KOPT-K1 (cell line): ENCODE results near the gene PCDH9.

Experiments used
- H3K27ac ChIP-seq: fragments of 200-600 bp; sonication (generic); 2 replicates; pipeline ENCODE4 v1.5.1; 2016; ENCODE audit warnings: antibody characterized with exemption, mild to moderate bottlenecking, low read depth, low read length; ENCODE audit not compliant: poor library complexity, severe bottlenecking
- H3K36me3 ChIP-seq: fragments of 200-600 bp; sonication (generic); 2 replicates; pipeline ENCODE4 v1.5.1; 2017; ENCODE audit warnings: antibody characterized with exemption, mild to moderate bottlenecking, low read length, moderate library complexity; ENCODE audit not compliant: insufficient read depth
- H3K9me3 ChIP-seq: fragments of 200-600 bp; sonication (generic); 2 replicates; pipeline ENCODE4 v1.5.1; 2017; ENCODE audit warnings: antibody characterized with exemption, low read length, mild to moderate bottlenecking; ENCODE audit not compliant: insufficient read depth, poor library complexity, severe bottlenecking

The PCDH9 gene

GRCh38 chr13:66440938-66441337 is 789.2 kb downstream of the PCDH9 start:
- H3K36me3 ChIP-seq, result no peaks in the 10 kb centered on the region
- H3K27ac ChIP-seq, result no peak overlapping the region
- H3K9me3 ChIP-seq, result no peaks in the 10 kb centered on the region

- Histone ChIP-seq H3K9me3 (no peaks in the 10 kb centered on the region), H3K27ac (no peak overlapping the region), H3K36me3 (no peaks in the 10 kb centered on the region)
Observed at GRCh38 chr13:66430728-66431127, 799.4 kb downstream of the PCDH9 start.

- no peaks in the 10 kb centered on the region for H3K9me3 ChIP-seq
- H3K36me3 ChIP-seq, result no peaks in the 10 kb centered on the region
- no peak overlapping the region for H3K27ac ChIP-seq
Observed at GRCh38 chr13:66430269-66430668, 799.9 kb downstream of the PCDH9 start.

DNA sequence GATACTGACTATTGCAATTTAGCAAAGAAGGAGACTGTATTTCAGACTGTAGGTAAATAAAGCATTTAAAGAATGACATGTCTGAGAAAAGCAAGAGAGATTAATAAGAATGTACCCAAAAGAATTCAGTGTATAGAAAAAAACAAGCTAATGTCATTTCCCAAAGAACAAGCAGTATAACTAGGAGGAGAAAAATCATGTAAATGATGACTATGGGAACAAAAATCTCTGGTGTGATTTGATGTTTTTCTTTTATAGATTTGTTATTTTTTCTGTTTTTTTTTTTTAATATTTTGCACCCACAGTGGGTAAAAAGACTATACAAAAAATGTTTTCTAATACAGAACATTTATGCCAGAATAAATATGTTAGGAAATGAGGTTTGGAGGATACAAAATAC is 801.0 kb downstream of the PCDH9 start:
- Histone ChIP-seq H3K9me3 (no peaks in the 10 kb centered on the region), H3K36me3 (no peaks in the 10 kb centered on the region), H3K27ac (no peak overlapping the region)

DNA sequence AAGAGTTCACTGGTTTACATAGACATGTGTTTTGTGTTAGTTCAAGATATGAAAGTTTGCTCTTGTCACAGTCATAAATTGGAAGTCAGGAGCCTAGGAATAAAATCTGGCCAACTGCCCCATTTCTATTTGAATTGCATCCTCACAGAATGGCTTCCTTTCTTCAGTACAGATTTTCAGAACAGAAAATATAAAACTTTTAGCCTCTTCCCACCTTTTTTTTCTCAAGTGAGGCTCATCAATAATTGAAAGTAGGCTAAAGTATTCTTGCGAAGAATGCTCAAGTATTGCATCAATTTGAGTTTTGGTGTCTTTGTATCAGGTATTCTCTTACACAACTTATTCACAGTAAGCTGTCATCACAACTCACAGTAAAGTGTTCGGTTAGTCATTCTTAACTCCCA is 802.7 kb downstream of the PCDH9 start:
- H3K36me3 ChIP-seq, result no peaks in the 10 kb centered on the region
- no peaks in the 10 kb centered on the region for H3K9me3 ChIP-seq
- H3K27ac ChIP-seq, result no peak overlapping the region

DNA sequence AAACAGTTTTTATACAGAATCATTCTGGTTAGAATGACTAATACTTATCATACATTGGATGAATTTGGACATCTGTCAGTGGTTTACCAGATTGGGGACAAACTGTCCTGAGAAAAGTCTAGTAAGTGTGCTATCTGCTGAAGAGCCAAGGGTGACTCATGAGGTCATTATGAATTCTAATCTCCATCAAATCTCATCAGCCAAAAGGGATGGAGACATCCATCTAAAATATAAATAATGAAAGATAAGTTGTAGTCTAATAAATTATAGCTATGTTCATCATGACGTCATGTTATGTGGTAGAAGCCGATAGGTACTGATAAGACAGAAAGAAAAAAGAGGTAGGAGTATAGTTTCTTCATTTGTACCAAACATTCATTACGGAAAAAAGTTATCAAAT is 804.4 kb downstream of the PCDH9 start:
- Histone ChIP-seq H3K36me3 (no peaks in the 10 kb centered on the region), H3K27ac (no peak overlapping the region), H3K9me3 (no peaks in the 10 kb centered on the region)

- no peaks in the 10 kb centered on the region for H3K9me3 ChIP-seq
- no peak overlapping the region for H3K27ac ChIP-seq
- H3K36me3 ChIP-seq, result no peaks in the 10 kb centered on the region
Observed at GRCh38 chr13:66424422-66424821, 805.7 kb downstream of the PCDH9 start.

DNA sequence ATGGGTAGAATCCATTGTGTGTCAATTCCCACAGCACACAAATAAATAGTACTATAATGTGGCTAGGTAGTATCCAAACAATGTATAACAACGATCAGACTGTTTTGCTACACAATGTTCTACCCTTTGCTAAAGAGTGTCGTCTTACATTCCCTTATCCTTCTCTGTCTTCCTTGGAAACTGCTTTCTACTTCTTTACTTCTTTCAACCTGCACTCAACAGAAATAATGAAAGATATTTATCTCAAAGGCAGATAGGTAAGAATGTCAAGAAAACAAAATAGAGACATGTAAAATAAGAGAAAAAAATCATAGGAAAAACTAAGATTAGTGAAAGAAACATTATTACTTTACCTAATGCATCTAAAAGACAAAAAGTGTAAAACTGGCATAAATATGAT is 814.7 kb downstream of the PCDH9 start:
- Histone ChIP-seq H3K27ac (no peak overlapping the region), H3K9me3 (no peaks in the 10 kb centered on the region), H3K36me3 (no peaks in the 10 kb centered on the region)

DNA sequence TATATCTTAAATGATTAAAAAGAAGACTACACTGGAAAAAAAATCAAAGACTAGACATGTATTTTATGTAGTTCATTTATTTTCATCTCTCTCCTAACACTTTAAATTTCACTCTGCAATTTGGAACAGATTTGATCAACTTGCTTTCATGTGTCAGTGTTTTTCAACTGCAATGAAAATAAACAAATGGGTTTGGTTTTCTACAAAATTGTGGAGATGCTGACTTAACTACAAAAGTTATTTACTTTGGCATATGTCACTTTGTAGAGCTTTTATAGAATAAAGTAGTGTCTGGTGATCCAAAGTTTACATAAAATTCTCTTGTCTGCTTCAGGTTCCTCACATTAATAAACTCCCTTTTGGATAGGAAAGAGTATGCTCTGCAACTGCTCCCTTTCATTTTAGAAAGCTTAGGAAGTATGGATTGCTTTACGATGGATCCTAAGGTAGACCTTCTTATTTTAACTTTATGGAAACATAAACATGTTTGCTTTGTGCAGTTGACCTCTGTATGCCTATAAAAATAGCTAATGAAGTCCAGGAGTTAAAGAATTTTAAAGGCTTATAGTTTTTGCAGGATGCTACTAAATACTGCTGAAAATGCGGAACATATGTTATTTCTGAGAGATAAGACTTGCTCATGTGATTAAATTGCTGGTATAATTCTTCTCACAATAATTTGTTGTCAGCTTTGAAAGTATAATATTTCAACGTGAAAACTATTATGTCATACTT is 815.9 kb downstream of the PCDH9 start:
- H3K9me3 ChIP-seq, result no peaks in the 10 kb centered on the region
- H3K36me3 ChIP-seq, result no peaks in the 10 kb centered on the region
- H3K27ac ChIP-seq, result no peak overlapping the region

DNA sequence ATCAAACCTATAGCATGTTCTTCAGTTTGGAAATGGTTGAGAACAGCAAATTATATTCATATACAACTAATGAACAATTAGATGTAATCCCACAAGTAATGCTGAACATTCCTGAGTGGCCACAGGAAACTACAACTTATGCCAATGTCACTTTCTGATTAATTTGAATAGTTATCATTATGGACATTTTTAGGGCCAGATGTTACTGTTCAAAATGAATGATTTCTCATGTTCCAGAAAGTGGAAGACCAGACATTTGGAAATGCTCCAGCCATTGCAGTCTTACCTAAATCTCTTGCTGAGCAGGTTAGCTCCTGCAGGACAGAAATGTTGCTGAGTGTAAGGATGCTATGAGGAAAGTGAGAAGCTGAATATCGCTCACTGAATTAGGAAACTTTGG is 819.8 kb downstream of the PCDH9 start:
- H3K27ac ChIP-seq, result no peak overlapping the region
- H3K36me3 ChIP-seq, result no peaks in the 10 kb centered on the region
- no peaks in the 10 kb centered on the region for H3K9me3 ChIP-seq

DNA sequence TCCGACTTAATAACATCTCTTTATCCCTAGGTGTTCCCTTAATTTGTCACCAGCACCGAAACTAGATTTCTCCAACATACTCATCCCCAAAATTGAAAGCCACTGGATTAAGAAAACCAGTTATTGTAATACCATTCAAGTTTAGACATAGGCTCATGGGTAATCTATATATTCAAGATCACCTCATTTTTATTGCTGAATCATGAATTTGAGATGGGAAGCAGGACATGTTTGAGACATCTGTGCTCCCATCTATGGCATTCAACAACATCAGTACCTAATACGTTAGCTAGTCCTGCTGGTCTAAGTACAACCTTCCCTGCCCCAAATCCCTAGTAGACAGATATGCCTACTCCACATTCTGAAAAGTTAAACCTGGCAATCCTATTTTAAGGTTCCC is 820.6 kb downstream of the PCDH9 start:
- H3K27ac ChIP-seq, result no peak overlapping the region
- no peaks in the 10 kb centered on the region for H3K36me3 ChIP-seq
- no peaks in the 10 kb centered on the region for H3K9me3 ChIP-seq

DNA sequence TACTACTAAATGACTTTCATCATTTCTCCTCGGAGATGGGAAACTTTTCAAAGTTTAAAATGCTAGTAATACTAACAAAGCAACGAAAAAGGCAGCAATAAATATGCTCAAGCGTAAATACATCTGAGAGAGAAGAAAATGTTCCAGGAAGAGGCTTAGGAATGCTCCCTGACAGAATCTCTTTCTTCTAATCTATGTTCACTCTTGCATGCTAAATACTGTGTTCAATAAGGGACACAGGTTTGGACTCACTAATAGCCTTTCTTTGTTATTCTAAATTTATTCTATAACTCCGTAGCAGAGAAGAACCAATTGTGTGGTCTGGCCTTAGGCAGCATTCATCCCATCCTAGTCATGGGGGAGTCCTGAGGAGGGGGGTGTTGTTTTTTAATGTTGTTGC is 823.0 kb downstream of the PCDH9 start:
- no peaks in the 10 kb centered on the region for H3K36me3 ChIP-seq
- H3K9me3 ChIP-seq, result no peaks in the 10 kb centered on the region
- no peak overlapping the region for H3K27ac ChIP-seq

DNA sequence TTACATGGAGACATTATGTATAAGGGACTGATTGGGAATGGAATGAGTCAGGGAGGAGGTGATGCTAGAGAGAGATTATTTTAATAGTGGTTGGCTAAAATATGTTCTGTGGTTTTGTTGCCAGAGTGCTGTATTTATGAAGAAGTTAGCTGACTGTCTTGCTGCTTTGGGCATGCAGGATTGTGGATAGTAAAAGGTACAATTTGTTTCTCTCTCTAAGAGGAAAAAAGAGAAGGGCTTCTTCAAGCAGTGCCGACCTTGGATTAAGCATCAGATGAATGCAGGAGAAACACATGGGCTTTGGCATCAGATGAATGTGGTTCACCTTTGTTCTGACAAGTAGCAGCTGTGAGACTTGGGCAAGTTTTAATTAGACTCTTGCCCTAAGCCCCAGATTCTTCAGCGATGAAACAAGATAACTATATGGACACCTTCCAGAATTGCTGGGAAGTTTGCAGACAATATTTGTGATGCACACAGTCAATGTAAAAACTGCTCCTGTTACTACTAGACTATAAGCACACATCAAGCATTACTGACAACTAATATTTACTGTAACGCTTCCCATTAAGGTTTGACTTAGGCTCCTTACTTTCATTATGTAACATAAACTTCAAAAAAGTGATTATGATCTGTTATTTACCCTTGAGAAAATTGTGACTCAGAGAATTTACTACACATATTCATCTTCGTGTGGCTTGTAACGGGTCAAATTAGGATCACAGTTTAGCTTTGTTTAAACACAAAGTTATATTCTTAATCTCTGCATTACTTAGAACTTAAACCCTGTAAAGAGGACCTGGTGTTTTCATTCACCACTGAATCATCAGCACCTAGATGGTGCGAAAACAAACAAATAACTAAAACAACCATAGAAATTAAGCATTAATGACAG is 824.0 kb downstream of the PCDH9 start:
- H3K27ac ChIP-seq, result no peak overlapping the region
- H3K9me3 ChIP-seq, result no peaks in the 10 kb centered on the region

GRCh38 chr13:66402546-66402945 is 827.6 kb downstream of the PCDH9 start:
- Histone ChIP-seq H3K27ac (no peak overlapping the region), H3K36me3 (no peaks in the 10 kb centered on the region), H3K9me3 (no peaks in the 10 kb centered on the region)

More for the DNA sequence above, 824.0 kb downstream of the PCDH9 start:
- H3K36me3 ChIP-seq, result no peaks in the 10 kb centered on the region

GRCh38 chr13:66402066-66402465 is 828.1 kb downstream of the PCDH9 start:
- Histone ChIP-seq H3K27ac (no peak overlapping the region), H3K9me3 (no peaks in the 10 kb centered on the region), H3K36me3 (no peaks in the 10 kb centered on the region)

DNA sequence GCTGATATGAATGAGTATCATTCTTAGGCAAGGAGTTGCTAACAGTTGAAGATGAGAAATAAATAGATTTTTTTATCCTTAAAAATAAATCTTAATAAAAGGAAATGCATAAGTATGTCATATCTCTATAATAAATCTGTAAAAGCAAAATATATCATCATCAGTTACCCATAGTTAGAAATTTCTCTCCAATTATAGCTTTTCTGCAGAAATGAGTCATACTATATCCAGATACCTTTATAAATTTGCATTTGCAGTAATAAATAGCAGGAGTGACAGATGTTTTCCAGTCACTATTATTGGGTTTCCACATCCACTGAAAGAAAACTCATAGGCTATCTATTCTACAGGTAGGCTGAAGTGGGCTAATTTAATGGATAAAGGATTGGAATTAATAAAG is 829.8 kb downstream of the PCDH9 start:
- no peaks in the 10 kb centered on the region for H3K36me3 ChIP-seq

More for the DNA sequence above, 829.8 kb downstream of the PCDH9 start:
- Histone ChIP-seq H3K9me3 (no peaks in the 10 kb centered on the region), H3K27ac (no peak overlapping the region)
